Testis (tissue), 3 donors: ENCODE data around the gene KLF7. TPM values are rescaled to one million over a fixed set of nuclear protein-coding genes. Genes with fewer than 3 reads are reported as not detected.

ENCODE experiments used
- DNase-seq: peaks from one replicate; pipeline ENCODE4 v3.0.0-alpha.2; 2019
- H3K27ac ChIP-seq, 2 donors: fragments of 200-600 bp; sonication (generic); one replicate each; pipeline ENCODE4 v1.5.1; 2019
- H3K27me3 ChIP-seq: fragments of 200-600 bp; sonication (generic); one replicate; pipeline ENCODE4 v1.5.1; 2019
- H3K36me3 ChIP-seq: fragments of 200-600 bp; sonication (generic); one replicate; pipeline ENCODE4 v1.5.1; 2017; ENCODE audit warnings: low read depth; ENCODE audit errors: missing control alignments
- H3K4me1 ChIP-seq: fragments of 200-600 bp; sonication (generic); one replicate; pipeline ENCODE4 v1.5.1; 2019
- H3K4me3 ChIP-seq, 2 donors: fragments of 200-600 bp; sonication (generic); one replicate each; pipeline ENCODE4 v1.5.1; 2017 to 2019
- H3K9me3 ChIP-seq: fragments of 200-600 bp; sonication (generic); one replicate; pipeline ENCODE4 v1.5.1; 2017
- POLR2A ChIP-seq: fragments of 450-650 bp; IDR thresholded peaks from one replicate; pipeline ENCODE4 v1.6.1; 2017; ENCODE audit warnings: antibody characterized with exemption, mild to moderate bottlenecking, moderate library complexity
- WGBS, 2 donors: methylation state at CpG; one replicate each; pipeline ENCODE4 v1.1.5; 2018; 5-methylcytosine and 5-hydroxymethylcytosine counted together
- intact Hi-C: fragments of 100-400 bp; cut with DNase I; formaldehyde crosslinking; loops from one replicate; pipeline ENCODE4 v1.15.1; 2023; ENCODE audit warnings: low total_unique reads
- polyA plus RNA-seq: library from polyadenylated mRNA; stranded (reverse); fragments of 350-450 nt; fragmentation: Illumina TruSeq; extraction: RNeasy Lipid Tissue Mini Kit (QIAGEN cat#74804); gene quantifications from one replicate; pipeline ENCODE4 v1.2.3, GENCODE V29; 2014; ENCODE audit warnings: low read depth, low replicate concordance; ENCODE audit not compliant: insufficient read depth
- total RNA-seq, 2 donors: library from RNA; depleted of rRNA; stranded (reverse); fragments of >200 nt; gene quantifications; one replicate each; pipeline ENCODE4 v1.2.3, GENCODE V29; 2016
- TF ChIP-seq, protein P1 (sequence below), 3 experiments: fragments of 450-650 bp in 2 of 3; fragments of 200-600 bp in 1 of 3; sonication (generic) in 1 of 3; IDR thresholded peaks; one replicate each; pipeline ENCODE4 v1.5.1; 2016 to 2019; ENCODE audit warnings: antibody characterized with exemption in 3 of 3, mild to moderate bottlenecking in 2 of 3, moderate library complexity in 1 of 3

Gene KLF7
- total and polyA plus RNA-seq, 3 donors from 2014 or later = 15.1 to 23.2 (median 21.1) TPM

DNA sequence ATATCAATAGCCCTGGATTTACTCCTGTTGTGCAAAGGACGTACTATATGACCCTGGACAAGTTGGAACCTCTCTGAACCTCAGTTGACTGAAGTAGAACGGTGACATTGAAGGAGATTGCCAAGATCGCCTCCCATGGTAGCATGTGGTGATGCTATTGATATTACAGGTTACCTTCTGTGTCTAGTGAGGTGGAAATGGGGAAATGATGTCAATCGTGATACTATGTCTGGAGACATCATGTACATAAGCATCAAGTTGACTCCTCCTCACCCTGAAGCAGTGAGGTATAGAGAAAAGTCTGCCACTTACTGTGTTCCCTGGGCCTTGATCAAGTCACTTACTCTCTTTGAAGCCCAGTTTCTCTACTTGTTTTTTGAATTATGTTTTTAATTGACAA is 93.9 kb downstream of the KLF7 start:
- no peak overlapping the region for H3K4me3 ChIP-seq
- H3K27ac ChIP-seq = no peak overlapping the region
- H3K4me1 ChIP-seq = peaks cover 22% of the 10 kb centered on the region
- TF ChIP-seq, protein P1, sequence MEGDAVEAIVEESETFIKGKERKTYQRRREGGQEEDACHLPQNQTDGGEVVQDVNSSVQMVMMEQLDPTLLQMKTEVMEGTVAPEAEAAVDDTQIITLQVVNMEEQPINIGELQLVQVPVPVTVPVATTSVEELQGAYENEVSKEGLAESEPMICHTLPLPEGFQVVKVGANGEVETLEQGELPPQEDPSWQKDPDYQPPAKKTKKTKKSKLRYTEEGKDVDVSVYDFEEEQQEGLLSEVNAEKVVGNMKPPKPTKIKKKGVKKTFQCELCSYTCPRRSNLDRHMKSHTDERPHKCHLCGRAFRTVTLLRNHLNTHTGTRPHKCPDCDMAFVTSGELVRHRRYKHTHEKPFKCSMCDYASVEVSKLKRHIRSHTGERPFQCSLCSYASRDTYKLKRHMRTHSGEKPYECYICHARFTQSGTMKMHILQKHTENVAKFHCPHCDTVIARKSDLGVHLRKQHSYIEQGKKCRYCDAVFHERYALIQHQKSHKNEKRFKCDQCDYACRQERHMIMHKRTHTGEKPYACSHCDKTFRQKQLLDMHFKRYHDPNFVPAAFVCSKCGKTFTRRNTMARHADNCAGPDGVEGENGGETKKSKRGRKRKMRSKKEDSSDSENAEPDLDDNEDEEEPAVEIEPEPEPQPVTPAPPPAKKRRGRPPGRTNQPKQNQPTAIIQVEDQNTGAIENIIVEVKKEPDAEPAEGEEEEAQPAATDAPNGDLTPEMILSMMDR (IDR thresholded peaks at IDR 0.05) = no peak
- no peak for TF ChIP-seq POLR2A
- H3K9me3 ChIP-seq = no peaks in the 10 kb centered on the region
- DNase-seq = no peak
- intact Hi-C loops = no loop called here
- WGBS, 2 donors = 80 to 90% methylated on average over 4 of the region's 4 CpGs
- H3K27me3 ChIP-seq = no peaks in the 10 kb centered on the region
- H3K36me3 ChIP-seq = no peaks in the 10 kb centered on the region

DNA sequence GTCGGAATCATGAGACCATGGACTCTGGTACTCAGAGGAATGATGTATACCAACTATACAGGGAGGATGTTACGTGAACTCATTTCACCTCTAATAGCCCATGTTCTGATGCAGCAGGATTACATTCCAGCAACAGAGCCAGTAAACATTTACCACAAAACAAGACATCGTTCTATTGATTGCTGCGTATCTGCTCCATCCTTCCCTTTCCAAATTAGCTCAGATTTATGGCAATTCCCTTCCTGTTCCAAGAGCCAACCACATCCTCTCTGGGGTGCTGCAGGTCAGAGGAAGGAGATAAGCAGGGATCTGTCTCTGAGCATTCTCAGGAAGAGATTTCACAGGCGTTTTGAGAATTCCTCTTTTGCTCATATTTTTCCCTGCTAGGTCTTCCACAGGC is 98.3 kb downstream of the KLF7 start:
- TF ChIP-seq POLR2A = no peak
- TF ChIP-seq, protein P1 (IDR thresholded peaks at IDR 0.05) = no peak
- Histone ChIP-seq H3K9me3 (no peaks in the 10 kb centered on the region), H3K4me3 (no peak overlapping the region), H3K4me1 (no peaks in the 10 kb centered on the region), H3K36me3 (no peaks in the 10 kb centered on the region), H3K27ac (no peak overlapping the region), H3K27me3 (no peaks in the 10 kb centered on the region)
- intact Hi-C loops = no loop called here
- 65 to 73% methylated on average over 5 of the region's 5 CpGs for WGBS, 2 donors
- DNase-seq = no peak

DNA sequence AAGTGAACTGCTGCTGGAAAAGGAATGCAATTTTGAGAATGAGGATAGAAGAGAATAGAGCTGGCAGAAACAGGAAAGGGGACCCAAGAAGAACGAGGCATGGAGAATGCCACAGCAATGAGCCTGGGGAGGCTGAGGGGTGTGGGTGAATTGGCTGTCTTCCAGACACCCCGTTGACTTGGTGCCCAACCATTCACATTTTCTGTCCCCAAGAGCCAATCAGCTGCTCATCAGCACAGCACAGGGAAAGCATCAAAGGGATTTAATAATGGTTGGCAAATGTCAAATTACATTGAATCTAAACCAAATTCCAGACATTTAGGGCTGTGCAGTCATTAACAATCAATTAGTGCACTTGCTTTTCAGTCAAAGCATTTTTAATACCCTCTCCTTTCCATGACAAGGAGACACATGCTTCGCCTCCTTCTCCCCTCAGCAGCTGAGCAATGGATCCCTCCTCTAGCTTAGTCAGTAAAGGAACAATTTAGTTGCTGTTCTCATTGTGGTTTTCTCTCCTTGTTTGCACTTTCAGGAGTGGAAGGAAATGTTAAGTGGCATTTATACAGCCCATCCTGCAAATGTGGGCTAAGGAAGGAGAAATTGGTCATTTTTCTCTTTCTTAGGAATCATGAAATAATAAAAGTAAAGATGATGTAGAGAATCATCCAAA is 98.8 kb downstream of the KLF7 start:
- Histone ChIP-seq H3K36me3 (no peaks in the 10 kb centered on the region), H3K9me3 (no peaks in the 10 kb centered on the region), H3K27ac (no peak overlapping the region), H3K4me3 (no peak overlapping the region), H3K27me3 (no peaks in the 10 kb centered on the region), H3K4me1 (no peaks in the 10 kb centered on the region)
- intact Hi-C loops = no loop called here
- no peak for DNase-seq
- 64 to 76% methylated on average over 3 of the region's 3 CpGs for WGBS, 2 donors
- no peak for TF ChIP-seq POLR2A
- TF ChIP-seq, protein P1 (IDR thresholded peaks at IDR 0.05) = no peak

DNA sequence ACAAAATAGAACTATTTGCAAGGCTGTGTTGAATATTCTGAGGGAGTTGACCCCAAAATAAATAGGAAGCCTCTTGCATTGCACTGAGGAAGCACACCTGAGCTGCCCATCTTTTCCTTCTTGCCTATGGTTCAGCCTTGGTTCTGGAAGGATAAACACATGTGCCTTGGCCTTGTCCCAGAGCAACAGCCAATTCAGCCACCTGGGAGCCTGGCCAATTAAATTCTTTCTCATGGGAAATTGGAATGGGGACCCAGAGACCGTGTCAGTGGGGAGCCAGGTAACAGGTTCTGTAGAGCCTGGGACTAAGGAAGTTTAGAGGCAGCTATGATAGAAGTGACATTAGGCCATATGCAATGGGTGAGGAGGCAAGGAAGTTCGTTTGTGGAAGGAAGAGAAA is 99.6 kb downstream of the KLF7 start:
- 68 to 77% methylated on average over 2 of the region's 2 CpGs for WGBS, 2 donors
- no peaks in the 10 kb centered on the region for H3K9me3 ChIP-seq
- no peaks in the 10 kb centered on the region for H3K4me1 ChIP-seq
- H3K27me3 ChIP-seq = no peaks in the 10 kb centered on the region
- intact Hi-C loops = no loop called here
- H3K36me3 ChIP-seq = no peaks in the 10 kb centered on the region
- no peak for DNase-seq
- TF ChIP-seq, protein P1 (IDR thresholded peaks at IDR 0.05) = no peak
- TF ChIP-seq POLR2A = no peak
- H3K27ac ChIP-seq = no peak overlapping the region
- no peak overlapping the region for H3K4me3 ChIP-seq

DNA sequence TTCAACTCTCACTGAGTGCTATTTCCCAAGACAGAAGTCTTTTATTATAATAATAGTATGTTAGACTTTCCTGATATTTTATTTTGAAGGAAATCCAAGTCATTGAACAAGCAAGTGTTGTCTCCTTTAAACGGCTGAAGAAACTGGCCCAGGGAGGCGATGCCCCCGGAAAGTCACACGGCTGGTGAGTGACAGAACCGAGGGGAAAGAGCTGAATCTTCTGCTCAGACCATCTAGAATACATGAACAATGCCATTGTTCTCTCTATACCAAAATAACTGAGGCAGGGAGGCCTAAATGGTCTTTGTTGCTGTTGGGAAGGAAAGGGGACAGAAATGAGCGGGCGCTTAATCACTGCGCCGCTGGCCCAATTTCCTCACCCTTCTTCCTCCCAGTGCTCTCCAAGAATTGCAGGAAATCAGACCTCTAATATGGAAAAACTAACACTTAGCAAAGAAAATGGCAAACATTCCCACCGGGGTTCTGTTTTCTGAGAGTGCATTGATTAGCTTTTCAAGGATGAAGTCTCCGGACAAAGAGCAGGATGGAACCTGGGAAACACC is 101.5 kb downstream of the KLF7 start:
- WGBS, 2 donors = 60% methylated on average over 11 of the region's 11 CpGs

More for the DNA sequence above, 101.5 kb downstream of the KLF7 start:
- no peak overlapping the region for H3K4me3 ChIP-seq
- no peaks in the 10 kb centered on the region for H3K4me1 ChIP-seq
- no peaks in the 10 kb centered on the region for H3K36me3 ChIP-seq
- no peaks in the 10 kb centered on the region for H3K27me3 ChIP-seq
- no peaks in the 10 kb centered on the region for H3K9me3 ChIP-seq
- H3K27ac ChIP-seq = no peak overlapping the region
- intact Hi-C loops = no loop called here
- TF ChIP-seq, protein P1 (IDR thresholded peaks at IDR 0.05) = no peak
- TF ChIP-seq POLR2A = no peak
- no peak for DNase-seq
